ENCODE data around the gene BPI.
"Not testable (repeated sequence)": the region's sequence is repeated elsewhere in the genome, so short reads cannot be mapped to it uniquely, and the experiment has no call there.

BPI gene

GRCh38 chr20:38334016-38334415 lies 30.1 kb downstream of the BPI start:
- DNase-seq (ENCODE audit: low read depth, low spot score) = no peak

GRCh38 chr20:38336726-38337125 lies 32.8 kb downstream of the BPI start:
- no peak for DNase-seq (ENCODE audit: low read depth, low spot score)

GRCh38 chr20:38337561-38338140 lies 33.7 kb downstream of the BPI start:
- no peak for DNase-seq (ENCODE audit: low read depth, low spot score)

GRCh38 chr20:38338849-38339520 lies 35.0 kb downstream of the BPI start:
- DNase-seq (ENCODE audit: low read depth, low spot score) = no peak

- DNase-seq (ENCODE audit: low read depth, low spot score) = not testable (repeated sequence)
Observed at GRCh38 chr20:38339521-38339896, 35.6 kb downstream of the BPI start.

- no peak for DNase-seq (ENCODE audit: low read depth, low spot score)
Observed at GRCh38 chr20:38339997-38340396, 36.0 kb downstream of the BPI start.

- DNase-seq (ENCODE audit: low read depth, low spot score) = no peak
Observed at GRCh38 chr20:38340693-38341092, 36.7 kb downstream of the BPI start.

GRCh38 chr20:38342216-38342615 lies 38.3 kb downstream of the BPI start:
- no peak for DNase-seq (ENCODE audit: low read depth, low spot score)

GRCh38 chr20:38342713-38343310 lies 38.9 kb downstream of the BPI start:
- DNase-seq (ENCODE audit: low read depth, low spot score) = no peak

- no peak for DNase-seq (ENCODE audit: low read depth, low spot score)
Observed at GRCh38 chr20:38343311-38344106, 39.6 kb downstream of the BPI start.

- no peak for DNase-seq (ENCODE audit: low read depth, low spot score)
Observed at GRCh38 chr20:38344107-38344701, 40.2 kb downstream of the BPI start.

GRCh38 chr20:38345643-38346042 lies 41.7 kb downstream of the BPI start:
- DNase-seq (ENCODE audit: low read depth, low spot score) = no peak

GRCh38 chr20:38346247-38346651 lies 42.3 kb downstream of the BPI start, which contains the start of gene LBP:
Gene LBP (plus strand): TSS chr20:38346482. CDS start chr20:38346517, 35 bp downstream.
- DNase-seq (ENCODE audit: low read depth, low spot score) = no peak

- DNase-seq (ENCODE audit: low read depth, low spot score) = no peak
Observed at GRCh38 chr20:38346741-38347140, 42.8 kb downstream of the BPI start.

- no peak for DNase-seq (ENCODE audit: low read depth, low spot score)
Observed at GRCh38 chr20:38349856-38350255, 45.9 kb downstream of the BPI start.

GRCh38 chr20:38350879-38351775 lies 47.2 kb downstream of the BPI start:
- DNase-seq (ENCODE audit: low read depth, low spot score) = no peak

GRCh38 chr20:38353316-38353715 lies 49.4 kb downstream of the BPI start:
- no peak for DNase-seq (ENCODE audit: low read depth, low spot score)

GRCh38 chr20:38354227-38354626 lies 50.3 kb downstream of the BPI start:
- no peak for DNase-seq (ENCODE audit: low read depth, low spot score)

- no peak for DNase-seq (ENCODE audit: low read depth, low spot score)
Observed at GRCh38 chr20:38355161-38356012, 51.4 kb downstream of the BPI start.

- no peak for DNase-seq (ENCODE audit: low read depth, low spot score)
Observed at GRCh38 chr20:38357653-38358207, 53.8 kb downstream of the BPI start.
